ENCODE results near the gene ADM5.

ADM5 gene

GRCh38 chr19:49738268-49738667, 48.9 kb downstream of the ADM5 start:
- no peak for DNase-seq (ENCODE audit: extremely low read depth, low read depth)
- no peak overlapping the region for H3K4me3 ChIP-seq (replicated peaks; ENCODE audit: low read depth, low read length)
- TF ChIP-seq CTCF (IDR thresholded peaks at IDR 0.05; ENCODE audit: low read depth, low read length, missing control alignments) = no peak

DNA sequence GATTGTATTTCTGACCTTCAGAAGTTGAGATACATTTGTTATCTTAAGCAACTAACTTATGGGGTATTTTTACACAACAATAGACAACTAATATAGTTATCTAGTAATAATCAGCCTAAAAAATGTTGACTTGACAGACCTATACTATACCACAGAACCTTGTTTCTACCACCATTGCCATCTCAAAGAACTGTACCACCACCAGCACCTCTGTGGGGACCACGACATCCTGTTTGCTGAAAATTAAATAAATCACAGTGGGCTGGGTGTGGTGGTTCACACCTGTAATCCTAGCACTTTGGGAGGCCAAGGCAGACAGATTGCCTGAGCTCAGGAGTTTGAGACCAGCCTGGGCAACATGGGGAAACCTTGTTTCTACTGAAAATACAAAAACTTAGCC, 49.7 kb downstream of the ADM5 start:
- no peak for DNase-seq (ENCODE audit: extremely low read depth, low read depth)
- TF ChIP-seq CTCF (IDR thresholded peaks at IDR 0.05; ENCODE audit: low read depth, low read length, missing control alignments) = no peak
- no peak overlapping the region for H3K4me3 ChIP-seq (replicated peaks; ENCODE audit: low read depth, low read length)

- DNase-seq (ENCODE audit: extremely low read depth, low read depth) = no peak
- no peak overlapping the region for H3K4me3 ChIP-seq (replicated peaks; ENCODE audit: low read depth, low read length)
- no peak for TF ChIP-seq CTCF (IDR thresholded peaks at IDR 0.05; ENCODE audit: low read depth, low read length, missing control alignments)
Observed at GRCh38 chr19:49739933-49740332, 50.5 kb downstream of the ADM5 start.

Data from HFF-Myc (cell line).